NCI-H1694 treated with DMSO at 0.1 percent for 48 hours (cell line): ENCODE data around the gene MUCL3.
"Not testable (repeated sequence)": the region's sequence is repeated elsewhere in the genome, so short reads cannot be mapped to it uniquely, and the experiment has no call there.

ENCODE experiments used
- DNase-seq: peaks from one replicate; lab custom pipeline; 2025; lab: John Stamatoyannopoulos, UW

MUCL3 gene

DNA sequence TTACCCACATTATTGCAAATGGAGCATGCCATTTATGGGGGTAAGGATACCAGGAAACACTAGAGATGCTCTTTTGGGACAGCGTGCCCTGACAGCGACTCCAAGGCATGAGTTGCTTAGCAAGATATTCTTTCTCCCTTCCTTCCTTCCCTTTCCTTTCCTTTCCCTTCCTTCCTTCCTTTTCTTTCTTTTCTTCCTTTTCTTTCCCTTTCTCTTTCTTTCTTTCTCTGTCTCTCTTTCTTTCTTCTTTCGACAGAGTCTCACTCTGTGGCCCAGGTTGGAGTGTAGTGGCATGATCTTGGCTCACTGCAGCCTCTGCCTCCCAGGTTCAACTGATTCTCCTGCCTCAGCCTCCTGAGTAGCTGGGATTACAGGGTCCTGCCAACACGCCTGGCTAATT, 3.3 kb downstream of the MUCL3 start:
- no peak for DNase-seq

DNA sequence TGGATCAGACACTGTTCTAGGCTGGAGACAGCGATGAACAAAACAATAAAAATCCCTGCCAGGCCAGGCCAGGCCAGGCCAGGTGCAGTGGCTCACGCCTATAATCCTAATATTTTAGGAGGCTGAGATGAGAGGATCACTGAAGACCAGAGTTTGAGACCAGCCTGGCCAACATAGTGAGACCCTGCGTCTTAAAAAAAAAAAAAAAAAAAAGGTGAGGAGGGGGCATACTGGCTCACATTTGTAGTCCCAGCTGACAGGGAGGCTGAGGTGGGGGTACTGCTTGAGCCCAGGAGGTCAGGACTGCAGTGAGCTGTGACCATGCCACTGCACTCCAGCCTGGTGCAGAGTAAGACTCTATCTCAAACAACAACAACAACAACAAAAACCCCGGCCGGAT, 4.5 kb downstream of the MUCL3 start:
- DNase-seq = no peak

DNA sequence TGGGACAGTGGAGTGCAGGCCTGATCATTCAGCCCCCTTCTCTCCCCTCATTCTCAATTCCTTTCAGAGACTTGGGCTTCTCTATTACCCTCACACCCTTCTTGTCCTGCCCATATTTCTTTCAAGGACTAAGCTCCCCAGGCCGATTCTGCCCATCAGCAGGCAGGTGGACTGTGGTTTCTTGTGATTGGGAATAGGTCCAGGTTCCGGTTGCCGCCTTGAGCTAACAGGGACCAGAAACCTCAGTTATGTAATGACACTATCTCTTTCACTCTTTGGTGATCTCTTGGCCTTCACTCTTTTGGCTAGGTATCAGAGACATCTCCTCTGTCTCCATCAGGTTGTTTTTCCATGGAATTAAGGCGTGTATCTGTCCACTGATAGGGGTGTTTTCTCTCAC, 6.5 kb downstream of the MUCL3 start:
- DNase-seq = no peak

DNA sequence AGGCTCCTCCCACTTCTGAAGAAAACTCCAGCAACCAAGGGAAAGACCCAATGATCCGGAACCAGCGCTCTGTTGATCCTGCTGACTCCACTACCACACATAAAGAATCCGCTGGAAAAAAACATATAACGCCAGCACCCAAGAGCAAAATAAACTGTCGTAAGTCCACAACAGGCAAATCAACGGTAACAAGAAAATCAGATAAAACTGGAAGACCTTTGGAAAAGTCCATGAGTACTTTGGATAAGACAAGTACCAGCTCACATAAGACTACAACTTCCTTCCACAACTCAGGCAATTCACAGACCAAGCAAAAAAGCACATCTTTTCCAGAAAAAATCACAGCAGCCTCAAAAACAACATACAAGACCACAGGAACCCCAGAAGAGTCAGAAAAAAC, 8.0 kb downstream of the MUCL3 start:
- DNase-seq = no peak

DNA sequence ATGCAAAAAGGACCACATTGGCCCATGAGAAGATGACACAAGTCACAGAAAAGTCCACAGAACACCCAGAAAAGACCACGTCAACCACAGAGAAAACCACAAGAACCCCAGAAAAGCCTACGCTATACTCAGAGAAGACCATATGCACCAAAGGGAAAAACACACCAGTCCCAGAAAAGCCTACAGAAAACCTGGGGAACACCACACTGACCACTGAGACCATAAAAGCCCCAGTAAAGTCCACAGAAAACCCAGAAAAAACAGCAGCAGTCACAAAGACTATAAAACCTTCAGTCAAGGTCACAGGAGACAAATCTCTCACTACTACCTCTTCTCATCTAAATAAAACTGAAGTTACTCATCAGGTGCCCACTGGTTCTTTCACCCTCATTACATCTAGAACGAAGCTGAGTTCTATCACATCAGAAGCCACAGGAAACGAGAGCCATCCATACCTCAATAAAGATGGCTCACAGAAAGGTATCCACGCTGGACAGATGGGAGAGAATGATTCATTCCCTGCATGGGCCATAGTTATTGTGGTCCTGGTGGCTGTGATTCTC, 11.2 kb downstream of the MUCL3 start:
- no peak for DNase-seq

DNA sequence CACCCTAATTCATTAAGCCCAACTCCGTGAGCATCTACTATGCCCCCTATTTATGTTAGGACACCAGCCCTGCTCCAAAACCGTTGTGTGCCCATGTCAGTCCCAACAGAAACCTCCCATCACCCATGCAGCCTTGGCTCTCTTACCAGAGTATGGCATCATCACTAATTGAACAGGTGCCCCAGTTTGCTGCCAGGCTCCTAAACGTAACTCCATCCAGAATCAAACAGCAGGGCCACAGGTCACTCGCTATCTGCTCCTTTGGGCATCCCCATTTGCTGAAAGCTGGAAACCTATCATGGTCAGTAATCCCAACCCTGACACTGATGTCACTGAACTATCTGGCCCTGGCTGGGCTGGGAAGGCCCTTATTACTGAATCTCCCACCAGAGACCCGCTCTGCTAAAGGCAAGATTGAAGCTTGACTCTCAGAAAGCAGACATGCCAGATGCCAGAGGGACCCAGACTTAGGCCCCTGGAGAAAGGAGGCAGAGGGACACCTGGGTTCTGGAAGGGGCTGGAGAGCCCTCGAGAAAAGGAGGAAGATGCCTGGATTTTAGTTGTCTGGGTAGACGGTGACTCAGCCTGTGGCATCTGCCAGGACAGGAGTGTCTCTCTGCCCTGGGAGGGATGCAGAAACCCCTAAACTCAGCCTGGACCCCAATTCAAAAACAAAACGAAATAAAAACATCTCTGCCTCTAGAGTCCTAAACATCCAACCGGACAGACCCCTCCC, 14.0 kb downstream of the MUCL3 start:
- DNase-seq = no peak

DNA sequence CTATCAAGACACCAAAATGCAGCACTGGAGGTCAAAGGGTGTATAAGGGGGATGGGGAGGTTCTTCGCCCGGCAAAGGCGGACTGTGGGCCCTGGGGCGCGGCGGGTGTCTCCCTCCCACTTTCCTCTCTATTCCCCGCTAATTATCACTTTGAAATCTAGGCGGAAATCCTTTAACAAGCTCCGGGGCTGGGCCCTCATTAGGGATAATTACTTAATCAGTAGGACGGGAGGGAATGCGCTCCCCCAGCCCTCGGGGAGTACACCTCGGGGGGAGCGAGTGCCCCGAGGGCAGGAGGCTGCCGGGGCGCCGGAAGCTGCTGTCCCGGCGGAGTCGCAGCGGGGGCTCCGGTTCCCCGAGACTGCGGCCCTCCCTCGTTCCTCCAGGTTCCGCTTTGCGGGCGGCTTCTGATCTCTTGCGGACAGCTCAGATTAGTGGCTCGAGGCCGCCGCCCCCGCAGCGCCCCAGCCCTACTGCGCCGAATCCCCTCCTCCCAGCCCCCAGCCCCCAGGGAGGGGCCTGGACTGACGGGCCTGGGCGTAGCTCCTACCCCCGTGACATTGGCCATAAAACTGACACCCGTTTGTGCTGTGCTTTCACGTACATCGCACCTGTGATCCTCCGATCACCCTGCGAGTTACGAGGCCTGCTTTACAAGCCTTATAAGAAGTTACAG, 14.7 kb downstream of the MUCL3 start:
- no peak for DNase-seq

DNA sequence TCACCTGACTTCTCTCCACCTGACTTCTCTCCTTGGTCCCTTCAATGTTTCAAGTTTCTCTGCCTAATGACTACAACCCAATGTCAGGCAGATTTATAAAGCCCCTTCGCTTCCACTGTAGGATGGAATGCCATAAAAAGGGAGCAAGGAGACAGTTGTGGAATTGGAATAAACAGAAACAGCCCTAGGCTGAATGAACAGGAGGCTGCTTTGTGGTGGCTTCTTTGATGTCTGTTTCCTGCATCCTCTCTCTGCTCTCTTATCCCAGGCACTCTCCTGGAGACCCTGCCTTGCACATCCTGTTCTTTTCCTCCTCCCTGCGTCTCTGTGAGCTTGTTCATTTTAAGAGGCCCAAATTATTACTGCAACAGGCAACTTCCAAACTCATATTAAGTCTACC, 16.9 kb downstream of the MUCL3 start:
- no peak for DNase-seq

DNA sequence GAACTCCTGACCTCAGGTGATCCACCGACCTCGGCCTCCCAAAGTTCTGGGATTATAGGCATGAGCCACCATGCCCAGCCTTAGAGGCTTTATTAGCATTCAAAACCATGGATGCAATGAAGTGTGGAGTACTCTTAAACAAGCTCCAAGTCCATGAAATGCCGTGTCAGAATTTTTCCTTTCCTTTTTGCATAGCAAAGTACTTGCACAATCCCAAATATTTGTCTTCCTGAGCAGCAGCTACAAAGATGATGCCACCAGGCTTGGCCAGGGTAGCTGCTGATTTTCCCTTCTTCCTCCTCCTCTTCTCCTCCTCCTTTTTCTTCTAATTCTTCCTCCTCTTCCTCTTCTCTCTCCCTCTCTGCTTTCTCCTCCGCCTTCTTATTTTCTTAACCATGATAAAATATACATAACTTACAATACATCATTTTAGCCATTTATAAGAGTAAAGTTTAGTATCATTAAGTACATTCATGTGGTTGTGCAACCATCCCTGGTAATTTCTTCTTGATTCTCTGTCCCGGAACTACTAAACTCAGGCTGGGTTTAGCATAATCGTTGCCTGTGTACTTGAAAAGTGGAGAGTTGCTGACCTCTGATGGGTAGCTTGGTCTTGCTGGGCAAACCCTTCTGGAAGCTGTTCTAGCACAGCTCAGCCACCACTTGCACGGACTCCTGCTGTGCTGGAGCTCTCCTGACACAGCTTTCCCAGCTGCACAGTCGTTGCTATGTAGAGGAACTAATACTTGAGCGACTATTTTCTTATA, 20.3 kb downstream of the MUCL3 start:
- no peak for DNase-seq

DNA sequence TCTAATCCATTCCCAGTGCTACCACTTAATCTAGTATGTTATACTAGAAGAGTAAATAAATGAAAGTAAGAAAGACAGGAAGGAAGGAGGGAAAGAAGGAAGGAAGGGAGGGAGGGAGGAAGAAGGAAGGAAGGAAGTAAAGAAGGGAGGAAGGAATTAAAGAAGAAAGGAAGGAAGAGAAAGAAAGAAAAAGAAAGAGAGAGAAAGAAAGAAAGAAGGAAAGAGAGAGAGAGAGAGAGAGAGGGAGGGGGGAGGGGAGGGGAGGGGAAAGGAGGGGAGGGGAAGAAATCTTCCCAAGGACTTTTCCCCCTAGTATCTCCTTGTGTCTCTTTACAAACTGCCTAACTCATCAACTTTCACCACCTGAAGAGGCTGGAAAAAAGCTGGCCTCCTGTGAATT, 21.9 kb downstream of the MUCL3 start:
- DNase-seq = no peak

DNA sequence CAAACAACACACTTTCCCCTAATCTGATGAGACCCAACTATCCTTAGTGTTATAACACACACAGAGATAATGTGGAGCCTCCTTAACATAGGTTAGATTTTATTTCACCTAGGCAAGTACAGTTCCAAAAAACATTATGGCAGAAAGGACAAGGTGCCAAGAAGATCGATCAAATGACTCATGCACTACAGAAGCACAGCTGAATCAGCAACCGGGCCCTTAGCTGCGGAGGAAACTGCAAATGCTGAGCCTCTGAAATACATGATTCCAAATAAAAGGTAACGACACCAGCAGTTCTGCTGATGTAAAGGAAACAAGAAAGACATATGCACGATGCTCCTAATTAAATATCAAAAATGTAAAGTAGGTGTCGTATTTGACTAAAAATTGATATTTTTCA, 22.9 kb downstream of the MUCL3 start:
- no peak for DNase-seq

DNA sequence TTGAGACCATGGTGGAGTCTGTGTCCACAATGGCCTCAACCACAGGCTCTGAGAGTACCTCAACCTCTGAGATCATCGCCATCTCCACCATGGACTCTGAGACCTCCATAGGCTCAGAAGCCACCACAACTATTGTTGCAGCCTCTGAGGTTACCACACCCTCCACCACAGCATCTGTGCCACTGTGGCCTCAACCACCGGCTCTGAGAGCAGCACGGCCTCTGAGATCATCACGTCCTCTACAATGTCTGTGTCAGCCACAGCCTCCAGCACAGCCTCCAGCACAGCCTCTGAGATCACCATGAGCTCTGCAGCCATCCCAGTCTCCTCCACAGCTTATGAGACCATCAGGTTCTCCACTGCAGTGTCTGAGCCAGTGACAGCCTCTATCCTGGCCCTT, 23.3 kb downstream of the MUCL3 start:
- DNase-seq = no peak

DNA sequence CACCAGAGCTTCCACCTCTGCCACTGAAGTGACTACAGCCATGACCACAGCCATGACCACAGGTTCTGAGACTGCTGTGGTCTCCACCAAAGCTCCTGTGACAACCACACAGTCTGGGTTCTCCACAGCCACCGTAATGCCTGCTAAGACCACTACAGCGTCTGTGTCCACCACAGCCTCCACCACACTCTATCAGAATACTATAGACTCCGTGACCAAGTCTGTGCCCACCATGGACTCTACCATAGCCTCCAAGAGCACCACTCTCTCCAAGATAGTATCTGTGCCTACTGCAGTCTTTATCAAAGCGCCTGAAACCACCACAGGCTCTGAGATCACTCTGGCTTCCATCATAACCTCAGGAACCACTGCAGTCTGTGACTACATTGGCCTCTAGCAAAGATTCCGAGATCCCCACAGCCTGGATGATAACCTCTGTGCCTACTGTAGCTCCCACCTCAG, 24.4 kb downstream of the MUCL3 start:
- DNase-seq = no peak

DNA sequence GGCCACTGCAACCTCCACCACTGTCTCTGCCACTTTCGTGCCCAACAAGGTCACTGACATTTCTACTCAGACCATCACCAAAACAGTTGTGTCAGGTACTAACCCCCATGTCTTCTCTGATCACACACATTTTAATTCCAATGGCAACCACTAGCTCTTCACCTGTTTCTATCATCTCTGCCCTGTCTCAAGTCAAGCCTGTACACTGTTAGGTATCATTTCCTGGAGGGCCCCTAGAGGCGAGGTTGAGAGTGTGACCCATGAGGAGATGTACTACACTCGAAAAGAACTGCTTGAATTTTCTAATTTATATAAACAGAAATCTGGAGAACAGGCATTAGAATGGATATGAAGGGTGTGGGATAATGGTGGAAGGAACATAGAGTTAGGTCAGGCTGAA, 25.4 kb downstream of the MUCL3 start:
- no peak for DNase-seq

DNA sequence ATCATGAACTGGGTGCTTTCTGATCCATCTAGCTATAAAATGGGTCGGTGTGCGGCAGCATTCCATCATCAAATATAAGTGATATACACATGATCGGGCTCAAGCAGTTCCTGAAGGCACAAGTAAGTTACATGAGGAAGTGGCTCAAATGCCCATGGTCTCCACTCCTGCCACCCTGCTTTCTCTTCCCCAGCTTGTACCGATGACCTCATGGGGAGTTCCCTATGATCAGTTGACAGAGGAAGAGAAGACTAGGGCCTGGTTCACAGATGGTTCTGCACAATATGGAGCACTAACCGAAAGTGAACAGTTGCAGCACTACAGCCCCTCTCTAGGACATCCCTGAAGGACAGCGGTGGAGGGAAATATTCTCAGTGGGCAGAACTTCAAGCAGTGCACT, 28.4 kb downstream of the MUCL3 start:
- DNase-seq = not testable (repeated sequence)

DNA sequence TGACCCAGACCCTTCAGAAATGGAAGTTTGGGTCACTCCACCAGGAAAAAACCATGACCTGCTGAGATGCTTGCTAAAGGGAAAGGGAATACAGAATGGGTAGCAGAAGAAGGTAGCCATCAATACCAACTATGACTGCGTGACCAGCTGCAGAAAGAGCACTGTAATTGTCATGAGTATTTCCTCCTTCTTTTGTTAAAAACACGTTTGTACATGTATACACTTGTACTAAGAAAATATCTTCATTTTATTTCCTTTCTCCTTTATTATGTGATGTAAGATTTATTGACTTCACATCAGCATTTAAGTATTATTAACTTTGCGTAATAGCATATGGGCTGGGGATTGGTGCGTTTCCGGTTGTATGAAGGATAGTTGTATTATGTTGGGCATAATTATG, 30.2 kb downstream of the MUCL3 start:
- no peak for DNase-seq

DNA sequence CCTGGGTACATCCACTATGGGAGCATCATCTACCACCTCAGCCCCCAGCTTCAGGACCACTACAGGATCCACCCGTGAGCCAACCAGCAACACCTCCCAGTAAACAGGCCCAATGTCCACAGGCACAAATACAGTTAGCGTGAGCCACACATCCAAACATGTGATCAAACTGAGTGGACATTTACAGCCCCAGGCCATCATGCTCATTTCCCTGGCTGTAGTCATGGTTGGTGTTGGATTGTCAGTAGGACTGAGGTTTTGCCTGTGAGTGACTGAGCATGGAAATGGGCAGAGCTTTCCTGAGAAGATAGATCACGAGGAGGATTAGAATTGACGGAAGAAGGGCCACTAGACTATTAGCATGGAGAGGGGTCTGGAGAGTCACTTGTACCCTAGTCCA, 32.0 kb downstream of the MUCL3 start:
- DNase-seq = no peak

DNA sequence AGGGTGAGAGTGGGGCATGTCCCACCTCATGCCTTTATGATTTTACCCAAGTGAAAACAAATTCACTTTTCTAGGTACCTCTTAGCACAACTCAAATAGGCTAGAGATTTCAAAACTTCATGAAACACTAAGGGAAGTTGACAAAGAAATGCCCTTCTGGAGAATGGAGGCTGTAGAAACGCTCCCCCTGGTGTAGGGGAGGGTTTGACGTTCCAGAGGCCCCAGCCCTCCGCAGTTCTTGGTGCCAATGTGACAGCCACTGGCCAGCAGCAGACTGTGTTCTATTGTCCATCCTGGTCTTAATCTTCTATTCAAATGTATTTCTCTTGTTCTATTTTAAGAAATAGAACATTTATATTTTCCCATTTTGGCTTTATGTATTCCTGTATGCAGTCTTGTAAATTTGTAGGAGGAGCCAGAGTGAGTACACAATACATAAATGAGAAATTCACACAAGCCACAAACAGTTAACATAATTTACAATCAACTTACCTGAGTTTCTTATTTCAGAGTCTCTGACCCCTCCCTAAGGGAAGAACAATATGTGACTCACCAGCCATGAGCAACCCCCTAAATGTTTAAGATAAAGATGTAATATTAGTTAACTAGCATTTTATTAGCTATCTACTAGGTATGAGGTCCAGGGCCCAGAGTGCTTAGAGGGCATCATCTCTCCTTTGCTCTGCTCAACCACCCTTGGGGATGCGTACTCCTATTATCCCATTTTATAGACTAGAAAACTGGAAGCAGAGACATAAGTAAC, 33.9 kb downstream of the MUCL3 start:
- DNase-seq = no peak

DNA sequence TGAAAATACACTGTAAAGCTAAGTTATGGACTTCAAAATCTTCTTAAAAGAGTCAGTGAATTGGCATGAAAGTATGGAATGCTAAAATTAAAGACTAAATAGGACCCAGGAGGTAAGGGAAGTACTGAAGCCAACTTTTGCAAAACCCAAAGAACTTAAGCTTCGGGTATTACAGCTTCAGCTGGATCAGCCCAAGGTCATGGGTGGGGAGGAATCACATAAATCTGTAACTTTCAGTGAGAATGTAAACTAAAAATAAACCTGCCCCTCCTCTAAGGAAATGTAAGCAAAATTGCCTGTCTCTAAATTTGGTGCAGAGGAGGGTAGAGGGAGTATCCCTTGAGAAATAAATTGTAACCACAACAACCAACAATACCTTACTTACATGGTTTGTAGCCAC, 38.4 kb downstream of the MUCL3 start:
- DNase-seq = no peak

DNA sequence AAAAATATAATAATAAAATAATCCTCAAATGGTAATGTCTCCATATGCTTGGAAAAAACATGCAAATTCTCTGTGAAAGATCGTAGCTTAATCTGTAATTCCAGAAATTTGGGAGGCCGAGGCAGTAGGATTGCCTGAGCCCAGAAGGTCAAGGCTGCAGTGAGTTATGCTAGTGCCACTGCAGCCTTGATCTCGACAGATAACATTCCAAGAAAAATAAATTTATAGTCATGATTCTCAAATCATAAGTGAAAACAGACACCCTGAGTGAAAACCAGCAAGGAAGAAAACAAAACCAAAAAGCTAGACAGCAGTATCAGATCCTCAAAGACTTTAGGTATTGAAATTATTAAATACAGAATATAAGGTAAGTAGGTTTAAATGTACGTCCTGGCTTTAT, 38.9 kb downstream of the MUCL3 start:
- no peak for DNase-seq

DNA sequence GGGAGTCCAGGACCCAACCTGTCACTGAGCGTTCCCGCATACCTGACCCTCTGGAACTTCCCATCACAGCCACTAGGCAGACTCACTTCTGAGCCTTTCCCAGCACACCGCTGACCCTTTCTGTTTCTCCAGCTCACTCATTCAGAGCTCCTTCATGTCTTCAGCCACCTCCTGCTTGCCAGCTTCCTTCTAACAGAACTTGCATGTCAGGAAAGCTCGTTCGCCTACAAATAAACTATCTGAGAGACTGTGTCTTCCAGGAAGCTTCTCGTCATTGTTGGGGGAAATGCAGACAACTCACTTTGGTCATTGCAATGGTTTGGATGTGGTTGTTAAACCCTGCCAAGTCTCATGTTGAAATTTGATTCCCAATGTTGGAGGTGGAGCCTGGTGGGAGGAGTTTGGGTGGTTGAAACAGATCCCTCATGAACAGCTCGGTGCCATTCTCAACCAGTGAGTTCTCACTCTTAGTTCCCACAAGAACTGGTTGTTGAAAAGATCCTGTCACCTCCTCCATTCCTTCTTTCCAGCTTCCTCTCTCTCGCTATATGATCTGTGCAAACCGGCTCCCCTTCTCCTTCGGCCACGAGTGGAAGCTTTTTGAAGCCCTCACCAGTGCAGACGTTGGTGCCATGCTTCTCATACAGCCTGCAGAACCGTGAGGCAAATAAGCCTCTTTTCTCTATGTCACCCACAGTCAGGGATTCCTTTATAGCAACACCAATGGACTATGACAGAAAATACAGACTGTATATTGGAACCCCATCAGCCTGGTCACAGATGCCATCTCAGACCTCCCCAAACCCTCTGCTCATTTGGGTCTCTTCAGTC, 41.4 kb downstream of the MUCL3 start:
- no peak for DNase-seq
